NB4 (cell line): ENCODE results near the gene ENAH.

Source experiments
- DNase-seq: peaks from one replicate; pipeline ENCODE4 v3.0.0; 2010; ENCODE audit warnings: low read depth
- H3K4me3 ChIP-seq: one replicate; pipeline ENCODE4 v1.5.1; 2011; ENCODE audit warnings: mild to moderate bottlenecking, low read depth, low read length, moderate library complexity
- MYC ChIP-seq: IDR thresholded peaks from 2 replicates; pipeline ENCODE4 v1.6.1; 2011; ENCODE audit warnings: low read depth, low read length
- POLR2A ChIP-seq: IDR thresholded peaks from 2 replicates; pipeline ENCODE4 v1.6.1; 2011; ENCODE audit warnings: mild to moderate bottlenecking; ENCODE audit not compliant: insufficient read length; ENCODE audit errors: extremely low read depth
- TF ChIP-seq, protein P1 (sequence below): IDR thresholded peaks from one replicate; pipeline ENCODE4 v1.5.1; 2012; ENCODE audit warnings: low read depth, low read length
- TF ChIP-seq, protein P2 (sequence below): IDR thresholded peaks from 2 replicates; pipeline ENCODE4 v1.6.1; 2011; ENCODE audit warnings: low read depth, low read length

ENAH gene

DNA sequence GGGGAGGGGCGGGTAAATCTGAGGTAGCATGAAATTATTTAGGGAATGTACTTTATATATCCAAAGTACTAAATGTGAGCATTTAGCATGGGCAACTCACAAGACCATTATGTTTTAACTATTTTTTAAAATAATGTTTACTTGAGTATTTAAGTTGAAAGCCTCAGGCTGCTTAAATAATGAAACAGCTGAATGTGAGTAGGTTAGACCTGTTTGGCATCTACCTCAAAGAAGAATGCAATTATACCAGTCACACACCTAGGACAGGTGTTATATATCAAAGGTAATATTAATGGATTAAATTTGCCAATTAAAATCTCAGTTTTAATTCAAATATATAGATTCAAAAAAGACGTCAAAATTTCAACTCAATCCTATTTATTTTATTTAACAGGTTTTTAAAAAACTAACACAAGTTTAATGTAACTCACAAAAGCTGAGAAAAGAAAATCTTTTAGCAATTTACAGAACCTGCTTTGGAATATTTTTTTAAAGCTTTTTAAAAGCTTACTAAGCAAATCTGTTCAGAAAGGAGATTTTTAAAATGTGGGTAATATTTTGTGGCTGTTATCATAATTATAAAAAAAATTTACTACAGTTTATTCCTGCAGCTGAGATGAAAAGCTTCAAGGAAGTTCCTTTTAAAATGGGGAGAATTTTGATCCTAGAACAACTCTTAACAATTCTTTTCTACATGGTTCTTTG lies 120.5 kb downstream of the ENAH start:
- TF ChIP-seq MYC (no peak), POLR2A (no peak)
- TF ChIP-seq, protein P1, sequence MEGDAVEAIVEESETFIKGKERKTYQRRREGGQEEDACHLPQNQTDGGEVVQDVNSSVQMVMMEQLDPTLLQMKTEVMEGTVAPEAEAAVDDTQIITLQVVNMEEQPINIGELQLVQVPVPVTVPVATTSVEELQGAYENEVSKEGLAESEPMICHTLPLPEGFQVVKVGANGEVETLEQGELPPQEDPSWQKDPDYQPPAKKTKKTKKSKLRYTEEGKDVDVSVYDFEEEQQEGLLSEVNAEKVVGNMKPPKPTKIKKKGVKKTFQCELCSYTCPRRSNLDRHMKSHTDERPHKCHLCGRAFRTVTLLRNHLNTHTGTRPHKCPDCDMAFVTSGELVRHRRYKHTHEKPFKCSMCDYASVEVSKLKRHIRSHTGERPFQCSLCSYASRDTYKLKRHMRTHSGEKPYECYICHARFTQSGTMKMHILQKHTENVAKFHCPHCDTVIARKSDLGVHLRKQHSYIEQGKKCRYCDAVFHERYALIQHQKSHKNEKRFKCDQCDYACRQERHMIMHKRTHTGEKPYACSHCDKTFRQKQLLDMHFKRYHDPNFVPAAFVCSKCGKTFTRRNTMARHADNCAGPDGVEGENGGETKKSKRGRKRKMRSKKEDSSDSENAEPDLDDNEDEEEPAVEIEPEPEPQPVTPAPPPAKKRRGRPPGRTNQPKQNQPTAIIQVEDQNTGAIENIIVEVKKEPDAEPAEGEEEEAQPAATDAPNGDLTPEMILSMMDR: no peak
- TF ChIP-seq, protein P2, sequence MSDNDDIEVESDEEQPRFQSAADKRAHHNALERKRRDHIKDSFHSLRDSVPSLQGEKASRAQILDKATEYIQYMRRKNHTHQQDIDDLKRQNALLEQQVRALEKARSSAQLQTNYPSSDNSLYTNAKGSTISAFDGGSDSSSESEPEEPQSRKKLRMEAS: no peak
- no peak overlapping the region for H3K4me3 ChIP-seq
- DNase-seq: no peak

DNA sequence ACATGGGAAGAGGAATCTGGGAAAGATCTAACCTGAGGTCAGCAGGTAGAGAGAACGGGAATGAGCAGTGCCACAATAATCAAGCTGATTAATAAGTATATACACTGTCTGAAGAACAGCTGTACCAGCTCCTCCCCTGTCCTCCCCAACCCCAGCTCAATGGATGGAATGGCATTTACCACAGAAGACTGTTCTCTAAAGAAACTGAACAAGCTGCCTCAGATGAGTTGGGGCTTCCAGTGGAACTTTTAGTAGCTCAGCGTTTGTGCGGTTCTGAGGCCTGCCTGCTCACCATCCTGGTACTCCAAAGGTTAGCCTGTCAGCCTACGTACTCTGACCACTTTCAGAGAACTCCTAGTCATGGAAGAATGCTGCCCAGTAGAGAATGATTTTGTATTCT lies 123.2 kb downstream of the ENAH start:
- no peak for DNase-seq
- TF ChIP-seq, protein P1: no peak
- TF ChIP-seq POLR2A (no peak), MYC (no peak)
- TF ChIP-seq, protein P2: no peak
- H3K4me3 ChIP-seq: no peak overlapping the region

DNA sequence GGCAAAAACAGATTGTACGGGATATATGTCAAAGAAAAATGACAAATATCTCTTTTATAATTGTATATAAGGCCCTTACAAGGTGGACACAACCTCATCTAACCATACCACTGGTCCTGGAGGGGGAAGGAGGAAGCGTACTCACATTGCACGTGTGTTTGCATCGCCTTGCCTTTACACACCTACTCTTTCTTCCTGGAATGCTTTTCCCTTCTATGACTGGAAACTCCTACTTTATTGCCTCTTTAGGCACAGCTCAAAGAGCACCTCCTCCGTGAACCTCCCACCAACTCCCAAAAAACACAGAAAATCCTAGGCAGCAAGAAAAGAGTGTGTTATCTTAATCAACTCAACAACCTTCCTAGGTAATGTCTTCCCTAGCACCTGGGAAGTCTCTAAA lies 125.3 kb downstream of the ENAH start:
- H3K4me3 ChIP-seq: no peak overlapping the region
- TF ChIP-seq, protein P1: no peak
- TF ChIP-seq POLR2A (no peak), MYC (no peak)
- TF ChIP-seq, protein P2: no peak
- no peak for DNase-seq

DNA sequence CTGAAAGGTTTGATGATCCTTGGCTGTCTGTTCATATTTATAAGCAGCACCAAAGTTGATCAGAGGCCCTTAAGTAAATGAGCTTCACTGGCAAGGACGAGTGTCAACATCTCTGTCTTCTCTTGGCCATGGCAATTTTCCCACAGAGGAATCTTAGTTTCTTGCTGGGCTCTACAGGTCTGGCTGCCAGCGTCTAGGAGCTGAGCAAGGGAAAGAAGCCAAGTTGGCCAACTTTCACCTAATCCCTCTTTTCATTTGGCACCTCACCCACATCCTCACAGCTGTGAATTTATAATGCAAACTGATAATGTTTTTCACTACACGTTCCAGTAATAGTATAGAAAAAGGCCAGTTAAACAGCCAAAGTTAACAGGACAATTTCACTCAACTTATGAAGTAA lies 126.0 kb downstream of the ENAH start:
- no peak for TF ChIP-seq POLR2A
- TF ChIP-seq, protein P2: no peak
- TF ChIP-seq MYC: no peak
- TF ChIP-seq, protein P1: no peak
- DNase-seq: no peak

DNA sequence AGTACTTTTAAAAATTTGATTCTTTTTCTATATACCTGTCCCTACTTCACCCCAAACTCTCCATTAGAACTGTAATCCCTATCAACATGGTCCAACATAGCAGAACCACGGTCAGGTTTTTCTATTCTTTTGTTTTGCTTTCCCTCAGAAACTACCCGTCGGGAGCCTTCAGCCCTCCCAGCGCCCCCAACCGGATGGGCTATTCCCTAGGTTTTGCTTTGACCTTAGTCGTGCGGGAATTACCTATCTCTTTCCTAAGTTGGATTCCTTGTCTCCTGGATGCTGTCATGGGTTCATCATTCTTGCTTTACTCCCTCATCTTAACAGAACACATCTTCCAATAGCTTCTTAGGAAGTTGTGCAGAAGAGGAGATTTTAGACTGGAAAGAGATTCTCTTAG lies 127.5 kb downstream of the ENAH start:
- H3K4me3 ChIP-seq: no peak overlapping the region
- no peak for DNase-seq
- TF ChIP-seq, protein P2: no peak
- TF ChIP-seq POLR2A (no peak), MYC (no peak)
- TF ChIP-seq, protein P1: no peak

More for the DNA sequence above, 126.0 kb downstream of the ENAH start:
- no peak overlapping the region for H3K4me3 ChIP-seq
